Muscle layer of colon (tissue), 2 donors: ENCODE measurements around the gene RAPGEF1.
"Not testable (repeated sequence)": the region's sequence is repeated elsewhere in the genome, so short reads cannot be mapped to it uniquely, and the experiment has no call there.

Source experiments
- H3K27ac ChIP-seq: one replicate; pipeline ENCODE4 v1.7.0; 2013; ENCODE audit warnings: low read depth, mild to moderate bottlenecking, low read length, moderate library complexity
- H3K27me3 ChIP-seq, 2 donors: one replicate each; pipeline ENCODE4 v1.7.0; 2013; ENCODE audit warnings: low read length in 2 of 2, mild to moderate bottlenecking in 2 of 2; ENCODE audit not compliant: insufficient read depth in 2 of 2, control insufficient read depth in 1 of 2
- H3K36me3 ChIP-seq: one replicate; pipeline ENCODE4 v1.7.0; 2013; ENCODE audit warnings: mild to moderate bottlenecking, low read length; ENCODE audit not compliant: insufficient read depth
- H3K4me1 ChIP-seq: one replicate; pipeline ENCODE4 v1.7.0; 2013; ENCODE audit warnings: mild to moderate bottlenecking, low read length; ENCODE audit not compliant: insufficient read depth
- H3K4me3 ChIP-seq, 2 donors: one replicate each; pipeline ENCODE4 v1.7.0; 2013; ENCODE audit warnings: low read length in 2 of 2, low read depth in 1 of 2, mild to moderate bottlenecking in 1 of 2, moderate library complexity in 1 of 2
- H3K9ac ChIP-seq: one replicate; pipeline ENCODE4 v1.7.0; 2013; ENCODE audit warnings: low read length
- H3K9me3 ChIP-seq: one replicate; pipeline ENCODE4 v1.7.0; 2013; ENCODE audit warnings: mild to moderate bottlenecking, low read length
- donor health status: abdominal sarcoma.
- donor health status: Adenocarcinoma of cecum.

RAPGEF1 gene

DNA sequence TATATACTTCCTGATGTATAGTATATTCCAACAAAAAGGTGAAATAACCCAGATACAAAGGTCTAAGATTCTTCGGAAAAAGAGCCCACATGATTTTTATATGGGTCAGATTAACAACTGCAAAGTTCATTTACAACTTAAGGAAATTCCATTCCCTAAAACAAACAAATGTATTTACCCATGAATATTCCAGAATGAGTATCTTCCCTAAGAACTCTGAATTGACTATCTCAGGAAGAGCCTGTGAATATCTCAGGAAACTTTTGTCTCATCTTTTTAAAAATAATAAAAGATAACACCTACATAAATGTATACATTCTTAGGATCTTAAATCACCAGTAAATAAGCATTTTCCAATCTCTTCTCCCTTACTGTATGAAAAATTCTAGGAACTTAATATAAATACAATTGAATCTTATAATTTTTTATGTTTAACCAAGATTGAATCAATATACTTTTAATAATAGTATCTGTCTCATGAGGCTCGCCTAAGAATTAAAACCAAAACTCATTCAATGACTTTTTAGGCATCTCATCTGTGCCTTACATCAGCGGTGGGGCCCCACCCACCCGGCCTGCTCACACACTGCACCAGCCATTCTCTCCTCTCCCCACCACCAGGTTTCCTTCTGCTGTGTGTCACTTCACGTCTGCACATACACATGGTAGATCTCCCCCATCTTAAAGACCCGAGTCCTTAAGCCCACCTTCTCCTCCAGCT lies 78.1 kb downstream of the RAPGEF1 start:
- Histone ChIP-seq H3K9me3 (no peaks in the 10 kb centered on the region), H3K27me3 (no peaks in the 10 kb centered on the region), H3K4me1 (peaks cover 22% of the 10 kb centered on the region), H3K27ac (no peak overlapping the region), H3K36me3 (no peaks in the 10 kb centered on the region), H3K9ac (no peak overlapping the region), H3K4me3 (no peak overlapping the region)

DNA sequence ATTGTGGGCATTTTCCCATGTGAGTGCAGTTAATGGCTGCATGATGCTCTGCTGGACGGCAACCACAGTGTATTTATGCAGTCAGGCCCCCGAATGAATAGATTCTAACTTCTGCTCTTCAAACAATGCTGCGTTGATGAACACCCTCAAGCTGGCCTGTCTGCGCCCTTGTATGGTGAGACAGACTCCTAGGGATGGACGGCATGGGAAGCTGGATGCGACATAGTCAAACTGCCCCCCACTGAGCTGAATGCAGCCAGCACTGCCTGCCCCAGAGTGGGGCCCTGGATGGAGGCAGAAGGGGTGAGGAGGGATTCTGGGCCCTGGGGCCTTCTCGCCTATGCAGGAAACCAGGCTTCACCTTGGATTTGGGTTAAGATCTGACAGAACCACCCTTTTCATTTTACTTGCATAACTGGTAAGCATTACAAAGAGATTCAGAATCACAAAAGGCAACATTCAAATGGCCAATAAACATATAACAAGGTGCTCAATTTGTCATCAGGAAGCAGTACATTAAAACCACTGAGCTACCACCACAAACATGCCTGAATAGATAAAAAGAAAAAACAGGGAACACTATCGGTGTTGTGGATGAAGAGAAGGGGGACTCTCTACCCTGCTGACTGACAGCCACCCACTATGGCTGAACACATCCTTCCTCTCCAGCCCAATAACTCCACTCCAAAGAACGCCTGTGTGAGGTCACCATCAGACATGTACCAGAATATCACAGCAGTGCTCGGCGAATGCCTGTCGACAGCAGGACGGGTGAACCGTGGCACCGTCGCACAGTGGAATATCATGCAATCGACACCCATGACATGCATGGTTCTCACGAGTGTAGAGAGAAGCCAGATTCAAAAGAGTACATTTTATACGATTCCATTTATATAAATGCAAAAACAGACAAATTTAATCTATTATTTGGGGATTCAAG lies 79.1 kb downstream of the RAPGEF1 start:
- Histone ChIP-seq H3K9ac (no peak overlapping the region), H3K9me3 (no peaks in the 10 kb centered on the region), H3K4me3 (no peak overlapping the region), H3K4me1 (peaks cover 31% of the 10 kb centered on the region), H3K27ac (no peak overlapping the region), H3K36me3 (no peaks in the 10 kb centered on the region), H3K27me3 (no peaks in the 10 kb centered on the region)

DNA sequence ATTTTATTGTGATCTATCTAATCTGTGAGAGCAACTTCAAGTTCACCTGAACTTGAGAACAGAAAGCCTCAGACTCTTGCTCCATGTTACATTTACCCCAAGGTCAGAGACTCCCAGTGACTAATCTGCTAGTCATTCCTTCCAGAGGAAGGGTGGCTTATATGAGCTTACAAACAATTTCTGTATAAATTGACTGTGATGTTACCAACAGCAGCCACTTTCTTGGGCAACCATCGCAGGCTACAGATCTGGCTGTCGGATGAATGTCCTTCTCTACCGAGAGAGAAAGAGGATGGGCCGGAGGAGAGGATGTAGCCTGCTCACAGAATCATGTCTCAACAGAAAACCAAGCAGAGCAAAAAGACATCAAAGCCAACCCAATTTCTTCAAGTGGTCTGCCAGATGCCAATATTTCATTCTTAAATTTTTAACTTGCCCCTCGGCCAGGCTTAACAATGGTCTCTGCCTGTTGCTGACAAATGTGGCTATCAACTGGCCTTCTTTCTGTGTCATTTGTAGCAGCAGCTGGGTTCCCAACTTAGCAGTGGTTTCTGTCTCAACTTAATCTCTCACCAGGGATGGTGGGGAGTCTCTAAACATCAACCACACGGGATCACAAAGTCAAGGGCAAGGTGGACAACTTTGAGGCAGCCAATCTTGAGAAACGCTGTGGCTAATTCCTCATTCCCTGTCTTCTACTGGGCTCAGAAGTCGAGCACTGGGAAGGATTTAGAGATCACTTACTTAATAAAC lies 81.3 kb downstream of the RAPGEF1 start:
- no peak overlapping the region for H3K27ac ChIP-seq
- no peak overlapping the region for H3K9ac ChIP-seq
- H3K36me3 ChIP-seq = no peaks in the 10 kb centered on the region
- H3K27me3 ChIP-seq = no peaks in the 10 kb centered on the region
- H3K4me1 ChIP-seq = peaks cover 31% of the 10 kb centered on the region
- no peaks in the 10 kb centered on the region for H3K9me3 ChIP-seq
- no peak overlapping the region for H3K4me3 ChIP-seq

DNA sequence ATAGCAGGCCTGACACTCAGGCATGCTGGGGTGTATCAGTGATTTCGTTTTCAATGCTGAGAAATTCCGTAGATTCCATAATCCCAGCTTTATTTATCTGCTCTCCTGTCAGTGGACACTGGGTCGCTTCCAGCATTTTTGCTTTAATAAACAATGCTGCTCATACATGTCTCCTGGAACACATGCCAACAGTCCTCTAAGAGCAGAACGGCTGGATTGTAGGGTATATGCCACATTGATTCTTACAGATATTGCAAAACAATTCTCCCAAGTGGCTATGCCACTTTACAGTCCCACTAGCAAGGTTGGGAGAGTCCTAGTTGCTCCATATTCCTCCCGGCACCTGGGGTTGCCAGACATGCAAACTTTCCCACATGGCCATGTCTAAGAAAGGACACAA lies 81.9 kb downstream of the RAPGEF1 start:
- H3K27ac ChIP-seq = no peak overlapping the region
- H3K27me3 ChIP-seq = no peaks in the 10 kb centered on the region
- H3K9ac ChIP-seq = no peak overlapping the region
- no peaks in the 10 kb centered on the region for H3K36me3 ChIP-seq
- H3K4me3 ChIP-seq = no peak overlapping the region
- H3K4me1 ChIP-seq = peaks cover 31% of the 10 kb centered on the region
- H3K9me3 ChIP-seq = no peaks in the 10 kb centered on the region

DNA sequence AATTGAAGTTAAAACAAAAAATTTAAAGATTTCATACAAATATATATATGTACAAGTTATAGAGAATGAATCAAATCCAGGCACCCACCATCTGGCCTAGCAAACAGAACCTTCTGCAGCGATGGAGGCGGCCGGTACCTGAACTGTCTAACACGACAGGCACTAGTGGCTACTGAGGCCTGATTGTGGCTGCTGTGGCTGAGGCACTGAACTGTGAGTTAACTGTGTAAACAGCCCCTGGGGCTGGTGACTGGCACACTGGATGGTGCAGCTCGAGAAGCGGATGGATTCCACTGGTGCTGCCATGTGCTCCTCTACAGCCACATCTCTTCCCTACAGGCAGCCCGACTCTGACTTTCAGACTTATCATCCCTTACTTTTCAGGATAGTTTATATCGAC lies 82.4 kb downstream of the RAPGEF1 start:
- Histone ChIP-seq H3K36me3 (no peaks in the 10 kb centered on the region), H3K4me3 (no peak overlapping the region), H3K27me3 (no peaks in the 10 kb centered on the region), H3K27ac (no peak overlapping the region), H3K4me1 (peaks cover 31% of the 10 kb centered on the region), H3K9ac (no peak overlapping the region), H3K9me3 (no peaks in the 10 kb centered on the region)

DNA sequence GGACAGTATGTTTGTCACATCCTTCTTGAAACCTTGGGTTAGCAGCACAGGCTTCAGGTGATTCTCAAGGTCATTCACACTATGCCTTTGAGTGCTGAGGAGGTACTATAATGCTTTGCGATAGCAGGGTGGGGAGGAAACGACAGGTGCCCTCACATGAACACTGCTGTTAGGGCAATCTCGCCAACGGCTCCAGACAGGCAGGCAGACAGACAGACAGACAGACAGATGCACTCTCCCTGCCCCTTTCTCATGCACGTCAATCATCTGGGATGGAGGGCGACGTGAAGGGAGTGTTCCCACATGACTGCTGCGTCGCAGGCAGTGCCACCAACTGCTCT lies 82.9 kb downstream of the RAPGEF1 start:
- peaks cover 31% of the 10 kb centered on the region for H3K4me1 ChIP-seq
- H3K4me3 ChIP-seq = no peak overlapping the region
- H3K9ac ChIP-seq = no peak overlapping the region
- H3K36me3 ChIP-seq = no peaks in the 10 kb centered on the region
- no peaks in the 10 kb centered on the region for H3K9me3 ChIP-seq
- H3K27ac ChIP-seq = no peak overlapping the region
- H3K27me3 ChIP-seq = no peaks in the 10 kb centered on the region

DNA sequence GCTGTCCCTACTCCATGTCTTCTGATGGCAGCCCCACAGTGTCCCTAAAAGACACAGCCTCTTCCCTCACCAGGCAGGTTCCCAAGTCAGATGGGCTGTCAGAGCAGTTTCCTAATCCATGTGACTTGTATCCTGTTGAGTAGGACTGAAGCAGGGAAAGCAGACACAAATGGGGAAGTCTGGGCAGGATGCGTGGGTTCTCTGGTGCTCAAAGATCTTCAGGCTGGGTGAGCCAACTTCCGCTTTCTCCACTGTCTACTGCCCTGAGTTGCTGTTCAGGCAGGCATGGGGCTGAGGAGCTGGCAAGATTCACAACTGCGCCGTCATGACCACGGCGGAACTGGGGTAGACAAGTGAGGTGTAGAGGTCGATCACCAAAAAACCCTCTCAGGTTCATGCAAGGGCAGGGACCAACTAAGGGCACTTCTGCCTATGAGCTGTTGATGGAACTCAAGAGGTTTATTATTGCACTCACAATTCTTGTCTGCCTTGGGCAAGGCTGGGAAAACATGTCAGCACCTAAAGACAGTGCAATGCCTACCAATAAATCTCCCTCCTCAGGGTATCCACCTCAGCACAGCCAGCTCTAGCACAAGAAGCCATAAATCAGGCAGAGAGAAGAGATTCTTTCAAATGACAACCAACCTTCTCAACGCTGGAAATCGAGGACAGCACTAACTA lies 83.4 kb downstream of the RAPGEF1 start:
- Histone ChIP-seq H3K4me1 (peaks cover 31% of the 10 kb centered on the region), H3K27ac (no peak overlapping the region), H3K9me3 (no peaks in the 10 kb centered on the region), H3K36me3 (no peaks in the 10 kb centered on the region), H3K4me3 (no peak overlapping the region), H3K27me3 (no peaks in the 10 kb centered on the region), H3K9ac (no peak overlapping the region)

DNA sequence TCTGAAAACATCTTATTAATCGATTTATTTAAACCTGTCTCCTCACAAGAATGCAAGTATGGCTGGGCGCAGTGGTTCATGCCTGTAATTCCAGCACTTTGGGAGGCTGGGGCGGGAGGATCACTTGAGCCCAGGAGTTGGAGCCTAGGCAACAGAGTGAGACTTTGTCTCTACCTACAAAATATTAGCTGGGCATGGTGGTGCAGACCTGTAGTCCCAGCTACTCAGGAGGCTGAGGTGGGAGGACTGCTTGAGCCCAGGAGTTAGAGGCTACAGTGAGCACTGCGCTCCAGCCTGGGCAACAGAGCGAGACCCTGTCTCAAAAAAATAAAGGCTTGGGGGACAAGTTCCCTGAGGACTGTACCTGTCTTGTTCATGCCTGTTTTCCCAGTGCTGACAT lies 85.5 kb downstream of the RAPGEF1 start:
- H3K36me3 ChIP-seq, H3K27ac ChIP-seq, H3K9ac ChIP-seq, H3K9me3 ChIP-seq, H3K27me3 ChIP-seq, H3K4me3 ChIP-seq: not testable (repeated sequence)
- peaks cover 36% of the 10 kb centered on the region for H3K4me1 ChIP-seq

DNA sequence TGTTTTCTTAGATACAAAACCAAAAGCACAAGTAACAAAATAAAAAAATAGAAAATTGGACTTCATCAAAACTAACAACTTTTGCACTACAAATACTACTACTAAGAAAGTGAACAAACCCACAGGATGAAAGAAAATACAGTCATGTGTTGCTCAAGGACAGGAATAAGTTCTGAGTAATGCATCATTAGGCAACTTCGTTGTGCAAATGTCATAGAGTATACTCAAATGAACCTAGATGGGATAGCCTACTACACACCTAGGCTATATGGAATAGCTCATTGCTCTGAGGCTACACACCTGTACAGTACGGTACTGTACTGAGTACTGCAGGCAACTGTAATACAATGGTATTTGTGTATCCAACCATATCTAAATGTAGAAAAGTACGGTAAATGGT lies 88.3 kb downstream of the RAPGEF1 start:
- H3K27ac ChIP-seq = no peak overlapping the region
- H3K9me3 ChIP-seq = no peaks in the 10 kb centered on the region
- H3K27me3 ChIP-seq = no peaks in the 10 kb centered on the region
- peaks cover 13% of the 10 kb centered on the region for H3K4me1 ChIP-seq
- H3K4me3 ChIP-seq = no peak overlapping the region
- peaks cover 8% of the 10 kb centered on the region for H3K36me3 ChIP-seq
- H3K9ac ChIP-seq = no peak overlapping the region

DNA sequence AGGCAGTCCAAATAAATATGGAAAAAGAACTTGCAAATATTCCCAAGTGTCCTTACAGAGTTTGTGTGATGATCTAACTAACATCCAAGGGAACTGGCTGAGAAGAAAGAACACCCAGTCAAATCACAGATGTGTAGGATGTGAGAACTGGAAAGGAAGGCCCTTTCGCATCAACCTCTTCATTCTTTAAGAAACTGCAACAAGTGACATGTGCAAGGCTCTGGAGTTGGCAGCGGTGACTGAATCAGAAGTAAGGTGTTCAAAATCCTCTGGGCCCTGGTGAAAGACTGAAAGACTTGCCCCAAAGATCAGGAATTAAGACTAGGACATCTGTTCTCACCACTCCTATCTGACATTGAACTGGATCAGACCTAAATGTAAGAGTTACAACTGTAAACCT lies 88.7 kb downstream of the RAPGEF1 start:
- no peaks in the 10 kb centered on the region for H3K9me3 ChIP-seq
- H3K9ac ChIP-seq = no peak overlapping the region
- no peak overlapping the region for H3K4me3 ChIP-seq
- H3K36me3 ChIP-seq = peaks cover 8% of the 10 kb centered on the region
- H3K27me3 ChIP-seq = no peaks in the 10 kb centered on the region
- peaks cover 9% of the 10 kb centered on the region for H3K4me1 ChIP-seq
- H3K27ac ChIP-seq = no peak overlapping the region

DNA sequence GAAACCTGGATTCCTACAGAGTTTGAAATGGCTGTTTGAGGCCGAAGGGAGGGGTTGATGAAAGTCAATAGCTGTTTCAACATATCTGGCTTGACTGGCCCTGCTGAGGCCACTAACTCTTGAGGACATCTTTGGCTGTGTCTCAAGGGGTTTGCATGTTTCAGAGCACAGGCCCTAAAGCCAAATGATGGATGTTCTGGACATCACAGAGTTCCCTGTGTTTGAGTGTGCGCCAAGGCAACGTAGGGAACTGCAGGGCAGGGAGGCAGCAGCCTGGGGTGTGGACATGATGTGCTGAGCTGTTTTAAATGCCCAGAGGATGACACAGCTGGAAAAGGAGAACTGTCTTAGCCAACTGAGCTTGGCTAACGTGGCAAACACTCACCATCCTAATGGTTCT lies 89.6 kb downstream of the RAPGEF1 start:
- Histone ChIP-seq H3K9ac (no peak overlapping the region), H3K4me1 (peaks cover 12% of the 10 kb centered on the region), H3K36me3 (peaks cover 8% of the 10 kb centered on the region), H3K27me3 (no peaks in the 10 kb centered on the region), H3K27ac (no peak overlapping the region), H3K4me3 (no peak overlapping the region), H3K9me3 (no peaks in the 10 kb centered on the region)
